ENCODE measurements around the gene FLYWCH2. TPM values are rescaled to one million over a fixed set of nuclear protein-coding genes. Genes with fewer than 3 reads are reported as not detected.

FLYWCH2 gene
- total RNA-seq, 4 donors from 2014 or later, result 58.4 to 89.3 (median 73.8) TPM

- H3K27me3 ChIP-seq, result no peaks in the 10 kb centered on the region
- no peaks in the 10 kb centered on the region for H3K9me3 ChIP-seq
- intact Hi-C loops (cut with DNase I), result no loop called here
- TF ChIP-seq CTCF (IDR thresholded peaks at IDR 0.05) (no peak), POLR2A (IDR thresholded peaks at IDR 0.05) (no peak)
- 94 to 95% methylated on average over 9 of the region's 9 CpGs for WGBS, 2 donors
- H3K4me1 ChIP-seq, result peaks cover 5 to 16% of the 10 kb centered on the region in 2 donors
- H3K4me3 ChIP-seq (replicated peaks in 1 of 3), result no peak overlapping the region
- DNase-seq, result no peak
- no peaks in the 10 kb centered on the region for H3K36me3 ChIP-seq
- H3K27ac ChIP-seq, result no peak overlapping the region
Measured at GRCh38 chr16:2902337-2903130, 19.5 kb downstream of the FLYWCH2 start.

GRCh38 chr16:2904100-2904921 lies 21.3 kb downstream of the FLYWCH2 start:
- Histone ChIP-seq H3K27ac (peak overlapping the region; percentile 80 to 86 (median 86)), H3K27me3 (no peaks in the 10 kb centered on the region), H3K4me3 (replicated peaks in 1 of 3) (peak overlapping the region; percentile 48 to 76 (median 55)), H3K4me1 (peaks cover 5 to 16% of the 10 kb centered on the region in 2 donors), H3K9me3 (no peaks in the 10 kb centered on the region), H3K36me3 (no peaks in the 10 kb centered on the region)
- intact Hi-C loops (cut with DNase I), result no loop called here
- peak; percentile 82 to 87 for DNase-seq
- peak in 1 of 2 donors; percentile 64 for TF ChIP-seq POLR2A (IDR thresholded peaks at IDR 0.05)
- TF ChIP-seq CTCF (IDR thresholded peaks at IDR 0.05), result peak; percentile 66 to 98 (median 92)
- 2 to 7% methylated on average over 32 to 43 of the region's 62 CpGs for WGBS, 2 donors

- no peaks in the 10 kb centered on the region for H3K9me3 ChIP-seq
- H3K36me3 ChIP-seq, result no peaks in the 10 kb centered on the region
- intact Hi-C loops (cut with DNase I), result no loop called here
- no peaks in the 10 kb centered on the region for H3K27me3 ChIP-seq
- WGBS, 2 donors, result 0 to 10% methylated on average over 20 to 31 of the region's 32 CpGs
- H3K4me3 ChIP-seq (replicated peaks in 1 of 3), result peak overlapping the region; percentile 48 to 76 (median 55)
- no peak for TF ChIP-seq POLR2A (IDR thresholded peaks at IDR 0.05)
- TF ChIP-seq CTCF (IDR thresholded peaks at IDR 0.05), result no peak
- H3K27ac ChIP-seq, result peak overlapping the region; percentile 80 to 86 (median 86)
- peaks cover 5 to 16% of the 10 kb centered on the region in 2 donors for H3K4me1 ChIP-seq
- peak in 1 of 2 donors; percentile 17 for DNase-seq
Measured at GRCh38 chr16:2904922-2905240, 21.9 kb downstream of the FLYWCH2 start.

GRCh38 chr16:2905241-2905987 lies 22.4 kb downstream of the FLYWCH2 start:
- Histone ChIP-seq H3K9me3 (no peaks in the 10 kb centered on the region), H3K4me3 (replicated peaks in 1 of 3) (peak overlapping the region; percentile 48 to 76 (median 55)), H3K27me3 (no peaks in the 10 kb centered on the region), H3K36me3 (no peaks in the 10 kb centered on the region), H3K27ac (peak overlapping the region; percentile 80 to 86 (median 86)), H3K4me1 (peaks cover 5 to 16% of the 10 kb centered on the region in 2 donors)
- intact Hi-C loops (cut with DNase I), result no loop called here
- DNase-seq, result peak; percentile 98 to 99
- WGBS, 2 donors, result 2 to 3% methylated on average over 38 to 46 of the region's 51 CpGs
- TF ChIP-seq POLR2A (IDR thresholded peaks at IDR 0.05), result peak; percentile 53 to 97
- no peak for TF ChIP-seq CTCF (IDR thresholded peaks at IDR 0.05)

Measured in thyroid gland (tissue), 4 donors.